Aorta (tissue), 5 donors: ENCODE measurements around the gene RAPSN. TPM values are rescaled to one million over a fixed set of nuclear protein-coding genes. Genes with fewer than 3 reads are reported as not detected.

Experiments
- ATAC-seq: fragments of 200-7000 bp; cut with Tn5 transposase; one replicate; pipeline ENCODE4 v1.9.1; 2022; ENCODE audit warnings: moderate library complexity; ENCODE audit not compliant: low FRiP score
- DNase-seq, 2 donors: peaks; one replicate each; pipeline ENCODE4 v3.0.0-alpha.2; 2020
- H3K27ac ChIP-seq, 2 donors: one replicate each; pipeline ENCODE4 v1.5.1; 2013; ENCODE audit warnings: low read length in 2 of 2, mild to moderate bottlenecking in 2 of 2, moderate library complexity in 2 of 2, control low read depth in 1 of 2, inconsistent platforms in 1 of 2, low read depth in 1 of 2
- H3K27me3 ChIP-seq, 2 donors: one replicate each; pipeline ENCODE4 v1.6.1; 2013; ENCODE audit warnings: control low read depth in 1 of 2, low read length in 1 of 2, mild to moderate bottlenecking in 1 of 2, moderate library complexity in 1 of 2; ENCODE audit not compliant: insufficient read depth in 2 of 2, control insufficient read depth in 1 of 2
- H3K36me3 ChIP-seq, 2 donors: one replicate each; pipeline ENCODE4 v1.6.1; 2013; ENCODE audit warnings: control low read depth in 1 of 2, low read length in 1 of 2, mild to moderate bottlenecking in 1 of 2; ENCODE audit not compliant: insufficient read depth in 2 of 2, control insufficient read depth in 1 of 2
- H3K4me1 ChIP-seq, 2 donors: one replicate each; pipeline ENCODE4 v1.6.1; 2013; ENCODE audit warnings: low read length in 2 of 2, control low read depth in 1 of 2, mild to moderate bottlenecking in 1 of 2, moderate library complexity in 1 of 2; ENCODE audit not compliant: insufficient read depth in 2 of 2, control insufficient read depth in 1 of 2
- H3K4me3 ChIP-seq, 2 donors: one replicate each; pipeline ENCODE4 v1.5.1; 2013; ENCODE audit warnings: low read length in 2 of 2, control low read depth in 1 of 2, mild to moderate bottlenecking in 1 of 2
- H3K9me3 ChIP-seq: one replicate; pipeline ENCODE4 v1.6.1; 2013; ENCODE audit warnings: mild to moderate bottlenecking, low read length; ENCODE audit not compliant: control insufficient read depth
- WGBS, 2 donors: extraction: QIAGEN DNeasy Blood & Tissue Kit; methylation state at CpG; one replicate each; pipeline ENCODE4 v1.1.7; 2013; 5-methylcytosine and 5-hydroxymethylcytosine counted together
- intact Hi-C, 2 donors: fragments of 100-400 bp; cut with DNase I; formaldehyde crosslinking; loops; one replicate each; pipeline versions ENCODE4 v1.14.2 to v1.15.0; 2022
- polyA plus RNA-seq, 2 donors: library from polyadenylated mRNA; stranded (reverse); fragments of 200-250 nt; gene quantifications; one replicate each; pipeline ENCODE4 v1.2.3, GENCODE V29; 2013
- total RNA-seq, 2 donors: library from RNA; stranded (reverse); fragmentation: NEBNext Ultra II Directional; extraction: Animal tissue kit (Norgen Biotek cat#: 25700); gene quantifications; one replicate each; pipeline ENCODE4 v1.2.1, GENCODE V29; 2021
- donor health status: healthy with polysubstance abuse.
- donor health status: Bipolar disorder and iron deficiency.
- donor health status: DM: no; HTN: no; CAD: no.
- donor health status: DM: no; HTN: no; CAD: no.
- donor health status: DM: yes; HTN: yes; CAD: no.

The RAPSN gene
- total and polyA plus RNA-seq, 4 donors = 0.46 to 0.71 (median 0.66) TPM; not detected in 1

DNA sequence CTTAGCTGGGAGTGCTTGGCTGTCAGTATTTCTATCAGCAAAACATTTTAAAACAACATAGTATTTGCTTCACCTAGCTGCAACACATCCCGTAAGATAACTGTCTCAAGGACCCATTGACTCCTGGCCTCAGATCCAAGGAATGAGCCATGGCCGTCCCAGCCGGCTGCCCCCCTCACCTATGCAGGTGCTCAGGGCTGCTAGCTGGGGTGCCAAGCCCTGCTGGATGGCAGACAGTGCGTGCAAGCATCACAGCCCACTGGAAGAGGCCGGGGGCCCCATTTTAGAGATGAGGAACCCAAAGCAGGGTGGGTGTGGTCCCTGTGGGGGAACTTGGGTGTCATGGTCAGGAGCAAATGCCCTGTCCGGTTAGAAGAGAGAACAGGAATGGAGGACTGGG is 31.2 kb downstream of the RAPSN start:
- Histone ChIP-seq H3K4me3 (no peak overlapping the region), H3K27ac (no peak overlapping the region), H3K27me3 (no peaks in the 10 kb centered on the region), H3K9me3 (no peaks in the 10 kb centered on the region), H3K4me1 (no peaks in the 10 kb centered on the region), H3K36me3 (peaks cover 0 to 10% of the 10 kb centered on the region in 2 donors)
- DNase-seq (no peak), ATAC-seq (no peak)
- 90 to 92% methylated on average over 6 of the region's 6 CpGs for WGBS, 2 donors
- intact Hi-C loops = no loop called here

DNA sequence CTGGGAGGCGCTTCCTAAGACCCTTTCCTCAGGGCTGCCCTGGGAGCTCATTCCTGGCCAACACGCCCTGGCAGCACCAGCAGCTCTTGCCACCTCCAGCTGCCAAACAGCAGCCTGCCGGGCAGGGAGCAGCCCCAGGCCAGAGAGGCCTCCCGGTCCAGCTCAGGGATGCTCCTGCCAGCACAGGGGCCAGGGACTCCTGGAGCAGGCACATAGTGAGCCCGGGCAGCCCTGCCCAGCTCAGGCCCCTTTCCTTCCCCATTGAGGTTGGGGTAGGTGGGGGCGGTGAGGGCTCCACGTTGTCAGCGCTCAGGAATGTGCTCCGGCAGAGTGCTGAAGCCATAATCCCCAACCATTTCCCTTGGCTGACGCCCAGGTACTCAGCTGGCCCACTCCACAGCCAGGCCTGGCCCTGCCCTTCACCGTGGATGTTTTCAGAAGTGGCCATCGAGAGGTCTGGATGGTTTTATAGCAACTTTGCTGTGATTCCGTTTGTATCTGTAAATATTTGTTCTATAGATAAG is 32.9 kb downstream of the RAPSN start:
- Histone ChIP-seq H3K4me1 (no peaks in the 10 kb centered on the region), H3K4me3 (no peak overlapping the region), H3K36me3 (peaks cover 0 to 10% of the 10 kb centered on the region in 2 donors), H3K9me3 (no peaks in the 10 kb centered on the region), H3K27me3 (no peaks in the 10 kb centered on the region), H3K27ac (peak overlapping the region; percentile 32 to 86)
- intact Hi-C loops = loop anchor here in 1 of 2 donors (1.0 kb wide), 1 partner anchor 10 kb away; the partner anchor contains the start of gene PSMC3
- WGBS, 2 donors = 3 to 4% methylated on average over 13 of the region's 13 CpGs
- peak; percentile 89 for ATAC-seq
- DNase-seq = peak; percentile 94 to 96

DNA sequence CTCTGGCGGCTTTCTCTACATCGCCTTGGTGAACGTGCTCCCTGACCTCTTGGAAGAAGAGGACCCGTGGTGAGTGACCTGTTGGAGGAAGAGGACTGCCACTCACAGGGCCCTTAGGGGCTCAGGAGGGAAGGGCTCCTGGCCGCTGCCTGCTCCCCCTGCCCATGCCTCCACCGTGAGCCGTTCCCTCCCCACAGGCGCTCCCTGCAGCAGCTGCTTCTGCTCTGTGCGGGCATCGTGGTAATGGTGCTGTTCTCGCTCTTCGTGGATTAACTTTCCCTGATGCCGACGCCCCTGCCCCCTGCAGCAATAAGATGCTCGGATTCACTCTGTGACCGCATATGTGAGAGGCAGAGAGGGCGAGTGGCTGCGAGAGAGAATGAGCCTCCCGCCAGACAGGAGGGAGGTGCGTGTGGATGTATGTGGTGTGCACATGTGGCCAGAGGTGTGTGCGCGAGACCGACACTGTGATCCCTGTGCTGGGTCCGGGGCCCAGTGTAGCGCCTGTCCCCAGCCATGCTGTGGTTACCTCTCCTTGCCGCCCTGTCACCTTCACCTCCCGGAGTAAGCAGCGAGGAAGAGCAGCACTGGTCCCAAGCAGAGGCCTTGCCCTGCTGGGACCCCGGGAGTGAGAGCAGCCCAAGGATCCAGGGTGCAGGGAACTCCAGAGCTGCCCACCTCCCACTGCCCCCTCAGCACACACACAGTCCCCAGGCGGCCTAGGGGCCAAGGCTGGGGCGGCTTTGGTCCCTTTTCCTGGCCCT is 33.7 kb downstream of the RAPSN start:
- DNase-seq (no peak), ATAC-seq (no peak)
- Histone ChIP-seq H3K27ac (peak overlapping the region; percentile 32 to 86), H3K36me3 (peaks cover 0 to 10% of the 10 kb centered on the region in 2 donors), H3K4me1 (no peaks in the 10 kb centered on the region), H3K4me3 (no peak overlapping the region), H3K27me3 (no peaks in the 10 kb centered on the region), H3K9me3 (no peaks in the 10 kb centered on the region)
- intact Hi-C loops = no loop called here
- 79 to 83% methylated on average over 31 of the region's 31 CpGs for WGBS, 2 donors

DNA sequence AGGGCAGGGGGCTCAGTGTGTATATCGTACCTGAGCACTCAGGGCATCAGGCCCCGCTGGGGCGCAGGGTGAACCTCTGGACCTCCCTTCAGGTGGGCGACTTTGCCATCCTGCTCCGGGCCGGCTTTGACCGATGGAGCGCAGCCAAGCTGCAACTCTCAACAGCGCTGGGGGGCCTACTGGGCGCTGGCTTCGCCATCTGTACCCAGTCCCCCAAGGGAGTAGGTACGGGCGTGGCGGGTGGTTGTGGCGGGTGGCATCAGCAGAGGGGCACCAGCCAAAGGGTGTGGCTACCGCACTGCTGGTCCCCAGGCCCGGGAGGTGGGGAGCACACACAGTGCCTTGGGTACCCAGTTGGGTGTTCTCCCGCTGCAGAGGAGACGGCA is 34.3 kb downstream of the RAPSN start:
- H3K27ac ChIP-seq = peak overlapping the region in 1 of 2 donors; percentile 3
- DNase-seq (no peak), ATAC-seq (no peak)
- H3K4me1 ChIP-seq = no peaks in the 10 kb centered on the region
- no peaks in the 10 kb centered on the region for H3K9me3 ChIP-seq
- WGBS, 2 donors = 89 to 94% methylated on average over 18 to 19 of the region's 19 CpGs
- intact Hi-C loops = no loop called here
- peaks cover 0 to 7% of the 10 kb centered on the region in 2 donors for H3K36me3 ChIP-seq
- no peak overlapping the region for H3K4me3 ChIP-seq
- no peaks in the 10 kb centered on the region for H3K27me3 ChIP-seq

GRCh38 chr11:47413908-47414684 is 34.8 kb downstream of the RAPSN start:
- ATAC-seq = no peak
- intact Hi-C loops = no loop called here
- 76 to 81% methylated on average over 16 of the region's 16 CpGs for WGBS, 2 donors
- no peak for DNase-seq
- Histone ChIP-seq H3K4me3 (no peak overlapping the region), H3K4me1 (no peaks in the 10 kb centered on the region), H3K36me3 (peaks cover 0 to 7% of the 10 kb centered on the region in 2 donors), H3K27me3 (no peaks in the 10 kb centered on the region), H3K27ac (peak overlapping the region in 1 of 2 donors; percentile 18), H3K9me3 (no peaks in the 10 kb centered on the region)

DNA sequence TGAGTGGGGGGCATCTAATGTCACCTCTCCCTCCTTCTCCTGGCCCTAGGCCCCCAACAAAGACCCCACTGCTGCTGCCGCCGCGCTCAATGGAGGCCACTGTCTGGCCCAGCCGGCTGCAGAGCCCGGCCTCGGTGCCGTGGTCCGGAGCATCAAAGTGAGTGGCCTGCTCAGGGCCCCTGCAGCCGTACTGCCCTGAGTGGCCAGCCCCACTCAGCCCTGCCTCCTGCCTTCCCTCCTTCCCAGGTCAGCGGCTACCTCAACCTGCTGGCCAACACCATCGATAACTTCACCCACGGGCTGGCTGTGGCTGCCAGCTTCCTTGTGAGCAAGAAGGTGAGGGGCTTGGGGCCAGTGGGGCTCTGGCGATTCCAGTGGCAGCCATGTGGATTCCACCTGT is 35.6 kb downstream of the RAPSN start:
- H3K9me3 ChIP-seq = no peaks in the 10 kb centered on the region
- DNase-seq (no peak), ATAC-seq (no peak)
- H3K4me1 ChIP-seq = no peaks in the 10 kb centered on the region
- peaks cover 0 to 3% of the 10 kb centered on the region in 2 donors for H3K36me3 ChIP-seq
- H3K27me3 ChIP-seq = no peaks in the 10 kb centered on the region
- H3K4me3 ChIP-seq = no peak overlapping the region
- 93 to 94% methylated on average over 13 of the region's 13 CpGs for whole genome bisulfite sequencing, 2 donors
- peak overlapping the region in 1 of 2 donors; percentile 18 for H3K27ac ChIP-seq
- intact Hi-C loops = no loop called here

- Histone ChIP-seq H3K4me1 (no peaks in the 10 kb centered on the region), H3K4me3 (no peak overlapping the region), H3K27me3 (no peaks in the 10 kb centered on the region), H3K9me3 (no peaks in the 10 kb centered on the region), H3K36me3 (peaks cover 0 to 3% of the 10 kb centered on the region in 2 donors), H3K27ac (no peak overlapping the region)
- intact Hi-C loops = no loop called here
- ATAC-seq (no peak), DNase-seq (peak; percentile 74 to 86)
- WGBS, 2 donors = 73 to 77% methylated on average over 11 to 12 of the region's 12 CpGs
Measured at GRCh38 chr11:47411884-47412746, 36.8 kb downstream of the RAPSN start.
